SK-N-SH (cell line): ENCODE measurements around the gene CRB2. TPM values are rescaled to one million over a fixed set of nuclear protein-coding genes. Genes with fewer than 3 reads are reported as not detected.

Source experiments
- CTCF ChIA-PET: fragments of 300-600, 350-600 bp; formaldehyde crosslinking; extraction: SDS; loops from one replicate; lab custom pipeline; 2021; lab: Yijun Ruan, JAX
- POLR2A ChIA-PET: fragments of 350-600 bp; sonication (Branson Sonifier 250); formaldehyde crosslinking; extraction: SDS; loops from one replicate; lab custom pipeline; 2020; ENCODE audit warnings: antibody characterized with exemption, inconsistent platforms; lab: Yijun Ruan, JAX
- DNase-seq: peaks from one replicate; pipeline ENCODE4 v3.0.0; 2012
- H2AFZ ChIP-seq: fragments of 200-600 bp; sonication (generic); 2 replicates; pipeline ENCODE4 v1.8.1; 2016; ENCODE audit warnings: antibody characterized with exemption, mild to moderate bottlenecking, low read depth
- H3F3A ChIP-seq: fragments of 200-600 bp; sonication (generic); replicated peaks from 2 replicates; pipeline ENCODE3; 2016; ENCODE audit warnings: antibody characterized with exemption, mild to moderate bottlenecking; ENCODE audit not compliant: insufficient read depth
- H3K27ac ChIP-seq, 2 experiments: fragments of 200-500 bp in 1 of 2; fragments of 200-600 bp in 1 of 2; sonication (Bioruptor generic) in 1 of 2; sonication (generic), shearing (Covaris generic) in 1 of 2; 2 replicates each; pipeline versions ENCODE4 v1.5.1 to v1.6.1; 2014 to 2016; ENCODE audit warnings: low read depth in 2 of 2, inconsistent platforms in 1 of 2, low read length in 1 of 2, mild to moderate bottlenecking in 1 of 2, mixed read lengths in 1 of 2
- H3K27me3 ChIP-seq: fragments of 200-600 bp; sonication (generic), shearing (Covaris generic); 2 replicates; pipeline ENCODE4 v1.6.1; 2016; ENCODE audit warnings: mixed run types; ENCODE audit not compliant: insufficient read depth
- H3K36me3 ChIP-seq, 2 experiments: fragments of 200-500 bp in 1 of 2; fragments of 200-600 bp in 1 of 2; sonication (Bioruptor generic) in 1 of 2; sonication (generic) in 1 of 2; replicated peaks in 1 of 2; 2 replicates each; pipeline versions ENCODE3 to v1.5.1; 2014 to 2016; ENCODE audit warnings: low read length in 1 of 2, mild to moderate bottlenecking in 1 of 2; ENCODE audit not compliant: insufficient read depth in 2 of 2, control insufficient read depth in 1 of 2
- H3K4me1 ChIP-seq, 2 experiments: fragments of 200-500 bp in 1 of 2; fragments of 200-600 bp in 1 of 2; sonication (Bioruptor generic) in 1 of 2; sonication (generic), shearing (Covaris generic) in 1 of 2; 2 replicates each; pipeline versions ENCODE4 v1.5.1 to v1.6.1; 2014 to 2016; ENCODE audit warnings: low read depth in 1 of 2, low read length in 1 of 2, mixed run types in 1 of 2; ENCODE audit not compliant: insufficient read depth in 2 of 2, control insufficient read depth in 1 of 2
- H3K4me2 ChIP-seq: fragments of 200-600 bp; sonication (generic), shearing (Covaris generic); 2 replicates; pipeline ENCODE4 v1.6.1; 2017; ENCODE audit warnings: mixed run types
- H3K4me3 ChIP-seq, 2 experiments: fragments of 200-500 bp in 1 of 2; fragments of 200-600 bp in 1 of 2; sonication (Bioruptor generic) in 1 of 2; sonication (generic), shearing (Covaris generic) in 1 of 2; 2 replicates each; pipeline versions ENCODE4 v1.5.1 to v1.8.1; 2014 to 2016; ENCODE audit warnings: low read depth in 2 of 2, inconsistent platforms in 1 of 2, low read length in 1 of 2, mild to moderate bottlenecking in 1 of 2, mixed read lengths in 1 of 2, moderate library complexity in 1 of 2
- H3K79me2 ChIP-seq: fragments of 200-600 bp; sonication (generic); 2 replicates; pipeline ENCODE4 v1.8.1; 2017; ENCODE audit warnings: mild to moderate bottlenecking; ENCODE audit not compliant: insufficient read depth
- H3K9ac ChIP-seq: fragments of 200-600 bp; sonication (generic); 2 replicates; pipeline ENCODE4 v1.6.1; 2017; ENCODE audit warnings: mixed run types
- H3K9me2 ChIP-seq: fragments of 200-600 bp; sonication (generic); 2 replicates; pipeline ENCODE4 v1.6.1; 2017; ENCODE audit warnings: mixed run types
- H3K9me3 ChIP-seq: fragments of 200-600 bp; sonication (generic); 2 replicates; pipeline ENCODE4 v1.6.1; 2017; ENCODE audit warnings: mixed run types, mild to moderate bottlenecking, moderate library complexity
- H4K20me1 ChIP-seq: fragments of 200-600 bp; sonication (generic); 2 replicates; pipeline ENCODE4 v1.6.1; 2017; ENCODE audit warnings: mild to moderate bottlenecking, mixed run types; ENCODE audit not compliant: insufficient read depth
- EP300 ChIP-seq, 2 experiments: IDR thresholded peaks; 2 replicates each; pipeline versions ENCODE4 v1.4.0 to v1.6.1; 2012; ENCODE audit warnings: borderline replicate concordance in 1 of 2, low read depth in 1 of 2, low read length in 1 of 2
- EZH2phosphoT487 ChIP-seq: fragments of 200-600 bp; sonication (generic); IDR thresholded peaks from 2 replicates; pipeline ENCODE4 v1.6.1; 2017; ENCODE audit warnings: low read depth, mixed run types, mild to moderate bottlenecking, antibody characterized with exemption, moderate library complexity, borderline replicate concordance
- FOSL2 ChIP-seq: IDR thresholded peaks from 2 replicates; pipeline ENCODE4 v1.4.0; 2012; ENCODE audit warnings: low read depth, mild to moderate bottlenecking, moderate library complexity, borderline replicate concordance
- FOXM1 ChIP-seq: IDR thresholded peaks from 2 replicates; pipeline ENCODE4 v1.4.0; 2012; ENCODE audit warnings: low read depth, mild to moderate bottlenecking
- GATA2 ChIP-seq: sonication (generic); formaldehyde crosslinking; IDR thresholded peaks from 2 replicates; pipeline ENCODE4 v1.5.0; 2020; ENCODE audit warnings: mild to moderate bottlenecking, missing genetic modification reagents
- MEF2A ChIP-seq: IDR thresholded peaks from 2 replicates; pipeline ENCODE4 v1.4.0; 2012; ENCODE audit warnings: low read depth, borderline replicate concordance
- MXI1 ChIP-seq: IDR thresholded peaks from 2 replicates; pipeline ENCODE4 v1.6.1; 2012; ENCODE audit warnings: mild to moderate bottlenecking, low read depth, low read length, improper control_type of control experiment
- NFIC ChIP-seq: IDR thresholded peaks from 2 replicates; pipeline ENCODE4 v1.4.0; 2012; ENCODE audit warnings: borderline replicate concordance
- RAD21 ChIP-seq: IDR thresholded peaks from 2 replicates; pipeline ENCODE4 v1.6.1; 2012; ENCODE audit warnings: mild to moderate bottlenecking, low read length
- RFX5 ChIP-seq: IDR thresholded peaks from 2 replicates; pipeline ENCODE4 v1.6.1; 2012; ENCODE audit warnings: mild to moderate bottlenecking, improper control_type of control experiment, low read length
- SIN3A ChIP-seq: IDR thresholded peaks from 2 replicates; pipeline ENCODE4 v1.6.1; 2012; ENCODE audit warnings: low read depth, mild to moderate bottlenecking, low read length, moderate library complexity, borderline replicate concordance
- TEAD4 ChIP-seq: IDR thresholded peaks from 2 replicates; pipeline ENCODE4 v1.4.0; 2012; ENCODE audit warnings: mild to moderate bottlenecking, borderline replicate concordance; ENCODE audit not compliant: insufficient read depth
- YY1 ChIP-seq: IDR thresholded peaks from 2 replicates; pipeline ENCODE4 v1.4.0; 2012; ENCODE audit warnings: low read depth, mild to moderate bottlenecking
- WGBS: methylation state at CpG from one replicate; pipeline ENCODE4 v1.1.6; 2017; ENCODE audit warnings: low lambda C conversion rate; 5-methylcytosine and 5-hydroxymethylcytosine counted together
- polyA plus RNA-seq, 3 experiments: library from polyadenylated mRNA; depleted of rRNA; stranded (reverse); fragments of >200 nt; gene quantifications; 2 replicates each; pipeline ENCODE4 v1.2.3, GENCODE V29; 2012
- TF ChIP-seq, protein P1 (sequence below): fragments of 150-350 bp; IDR thresholded peaks from 2 replicates; pipeline ENCODE4 v1.6.1; 2016; ENCODE audit warnings: mild to moderate bottlenecking, low read depth, low read length
- TF ChIP-seq, protein P2 (sequence below): IDR thresholded peaks from 2 replicates; pipeline ENCODE4 v1.4.0; 2012; ENCODE audit warnings: low read depth, borderline replicate concordance
- TF ChIP-seq, protein P3 (sequence below): IDR thresholded peaks from 2 replicates; pipeline ENCODE4; 2012
- TF ChIP-seq, protein P4 (sequence below): IDR thresholded peaks from 2 replicates; pipeline ENCODE4 v1.4.0; 2012; ENCODE audit warnings: low read depth

Gene CRB2
- polyA plus RNA-seq, 1 of the 3 experiments (the other 2 are of a cell fraction), result not detected

DNA sequence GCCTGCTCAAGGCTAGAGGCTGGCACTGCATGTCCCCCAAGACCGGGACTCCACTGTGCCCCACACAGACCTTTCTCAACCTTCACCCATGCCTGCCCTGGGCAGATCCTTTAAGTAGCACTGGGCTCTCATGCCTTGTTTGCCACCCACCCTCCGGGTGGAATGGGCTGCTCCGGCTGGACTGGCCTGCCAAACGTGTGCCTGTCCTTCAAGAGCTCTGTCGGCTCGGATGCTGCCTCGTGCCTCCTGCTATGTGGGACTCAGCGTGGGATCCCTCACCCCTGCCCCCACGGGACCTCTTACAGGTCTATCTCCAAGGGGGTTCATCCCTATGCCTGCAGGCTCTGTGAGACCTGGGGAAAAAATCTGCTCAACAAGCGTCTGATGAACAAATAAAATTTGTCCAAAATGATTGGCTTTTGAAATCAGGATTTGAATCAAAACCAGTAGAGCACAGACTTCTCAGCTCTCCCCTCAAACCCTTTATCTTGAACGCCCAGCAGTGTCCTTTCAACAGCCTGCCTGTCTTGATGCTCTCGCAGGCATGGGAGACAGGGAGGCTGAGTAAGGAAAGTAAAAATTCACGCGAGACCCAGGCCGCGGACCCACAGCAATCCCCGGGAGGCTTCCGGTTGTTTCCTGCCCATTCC lies 56.3 kb downstream of the CRB2 start:
- H4K20me1 ChIP-seq, result no peaks in the 10 kb centered on the region
- TF ChIP-seq RAD21, result no peak
- TF ChIP-seq RFX5, result no peak
- TF ChIP-seq EP300 (IDR thresholded peaks at IDR 0.05; ENCODE audit: borderline replicate concordance in 1 of 2, low read depth in 1 of 2, low read length in 1 of 2), result no peak
- no peak for TF ChIP-seq TEAD4
- TF ChIP-seq, protein P1, sequence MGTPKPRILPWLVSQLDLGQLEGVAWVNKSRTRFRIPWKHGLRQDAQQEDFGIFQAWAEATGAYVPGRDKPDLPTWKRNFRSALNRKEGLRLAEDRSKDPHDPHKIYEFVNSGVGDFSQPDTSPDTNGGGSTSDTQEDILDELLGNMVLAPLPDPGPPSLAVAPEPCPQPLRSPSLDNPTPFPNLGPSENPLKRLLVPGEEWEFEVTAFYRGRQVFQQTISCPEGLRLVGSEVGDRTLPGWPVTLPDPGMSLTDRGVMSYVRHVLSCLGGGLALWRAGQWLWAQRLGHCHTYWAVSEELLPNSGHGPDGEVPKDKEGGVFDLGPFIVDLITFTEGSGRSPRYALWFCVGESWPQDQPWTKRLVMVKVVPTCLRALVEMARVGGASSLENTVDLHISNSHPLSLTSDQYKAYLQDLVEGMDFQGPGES, result no peak
- no peak for TF ChIP-seq FOXM1
- no peak for TF ChIP-seq SIN3A
- no peak for TF ChIP-seq MEF2A
- TF ChIP-seq, protein P2, sequence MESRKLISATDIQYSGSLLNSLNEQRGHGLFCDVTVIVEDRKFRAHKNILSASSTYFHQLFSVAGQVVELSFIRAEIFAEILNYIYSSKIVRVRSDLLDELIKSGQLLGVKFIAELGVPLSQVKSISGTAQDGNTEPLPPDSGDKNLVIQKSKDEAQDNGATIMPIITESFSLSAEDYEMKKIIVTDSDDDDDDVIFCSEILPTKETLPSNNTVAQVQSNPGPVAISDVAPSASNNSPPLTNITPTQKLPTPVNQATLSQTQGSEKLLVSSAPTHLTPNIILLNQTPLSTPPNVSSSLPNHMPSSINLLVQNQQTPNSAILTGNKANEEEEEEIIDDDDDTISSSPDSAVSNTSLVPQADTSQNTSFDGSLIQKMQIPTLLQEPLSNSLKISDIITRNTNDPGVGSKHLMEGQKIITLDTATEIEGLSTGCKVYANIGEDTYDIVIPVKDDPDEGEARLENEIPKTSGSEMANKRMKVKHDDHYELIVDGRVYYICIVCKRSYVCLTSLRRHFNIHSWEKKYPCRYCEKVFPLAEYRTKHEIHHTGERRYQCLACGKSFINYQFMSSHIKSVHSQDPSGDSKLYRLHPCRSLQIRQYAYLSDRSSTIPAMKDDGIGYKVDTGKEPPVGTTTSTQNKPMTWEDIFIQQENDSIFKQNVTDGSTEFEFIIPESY, result no peak
- TF ChIP-seq, protein P3, sequence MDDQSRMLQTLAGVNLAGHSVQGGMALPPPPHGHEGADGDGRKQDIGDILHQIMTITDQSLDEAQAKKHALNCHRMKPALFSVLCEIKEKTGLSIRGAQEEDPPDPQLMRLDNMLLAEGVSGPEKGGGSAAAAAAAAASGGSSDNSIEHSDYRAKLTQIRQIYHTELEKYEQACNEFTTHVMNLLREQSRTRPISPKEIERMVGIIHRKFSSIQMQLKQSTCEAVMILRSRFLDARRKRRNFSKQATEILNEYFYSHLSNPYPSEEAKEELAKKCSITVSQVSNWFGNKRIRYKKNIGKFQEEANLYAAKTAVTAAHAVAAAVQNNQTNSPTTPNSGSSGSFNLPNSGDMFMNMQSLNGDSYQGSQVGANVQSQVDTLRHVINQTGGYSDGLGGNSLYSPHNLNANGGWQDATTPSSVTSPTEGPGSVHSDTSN, result no peak
- TF ChIP-seq MXI1, result no peak
- no peak for TF ChIP-seq EZH2phosphoT487
- TF ChIP-seq GATA2, result no peak
- TF ChIP-seq, protein P4, sequence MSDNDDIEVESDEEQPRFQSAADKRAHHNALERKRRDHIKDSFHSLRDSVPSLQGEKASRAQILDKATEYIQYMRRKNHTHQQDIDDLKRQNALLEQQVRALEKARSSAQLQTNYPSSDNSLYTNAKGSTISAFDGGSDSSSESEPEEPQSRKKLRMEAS, result no peak
- no peak for TF ChIP-seq YY1
- TF ChIP-seq NFIC, result no peak
- TF ChIP-seq FOSL2, result no peak
- POLR2A ChIA-PET, result no interaction called here
- no peak overlapping the region for H3K27ac ChIP-seq
- no peaks in the 10 kb centered on the region for H3K9me3 ChIP-seq
- no peak overlapping the region for H3K4me2 ChIP-seq
- H3K36me3 ChIP-seq, result no peaks in the 10 kb centered on the region
- H2AFZ ChIP-seq, result no peak overlapping the region
- WGBS, result 94% methylated on average over 12 of the region's 18 CpGs
- H3F3A ChIP-seq, result no peaks in the 10 kb centered on the region
- no peaks in the 10 kb centered on the region for H3K9me2 ChIP-seq
- H3K4me1 ChIP-seq, result peaks cover 0 to 5% of the 10 kb centered on the region in 2 experiments; a peak in 1 of 4 replicates
- CTCF ChIA-PET, result interaction anchor here (0.6 to 6.9 kb wide), 3 partner anchors 310 to 629 kb away, joined by 3 to 23 read pairs (median 3); no protein-coding TSS in a partner anchor
- H3K9ac ChIP-seq, result no peak overlapping the region
- no peak for DNase-seq
- no peaks in the 10 kb centered on the region for H3K79me2 ChIP-seq
- no peaks in the 10 kb centered on the region for H3K27me3 ChIP-seq
- H3K4me3 ChIP-seq, result no peak overlapping the region
